ENCODE results near the gene SIGLECL1.
"Not testable (repeated sequence)": the region's sequence is repeated elsewhere in the genome, so short reads cannot be mapped to it uniquely, and the experiment has no call there.

Gene SIGLECL1

DNA sequence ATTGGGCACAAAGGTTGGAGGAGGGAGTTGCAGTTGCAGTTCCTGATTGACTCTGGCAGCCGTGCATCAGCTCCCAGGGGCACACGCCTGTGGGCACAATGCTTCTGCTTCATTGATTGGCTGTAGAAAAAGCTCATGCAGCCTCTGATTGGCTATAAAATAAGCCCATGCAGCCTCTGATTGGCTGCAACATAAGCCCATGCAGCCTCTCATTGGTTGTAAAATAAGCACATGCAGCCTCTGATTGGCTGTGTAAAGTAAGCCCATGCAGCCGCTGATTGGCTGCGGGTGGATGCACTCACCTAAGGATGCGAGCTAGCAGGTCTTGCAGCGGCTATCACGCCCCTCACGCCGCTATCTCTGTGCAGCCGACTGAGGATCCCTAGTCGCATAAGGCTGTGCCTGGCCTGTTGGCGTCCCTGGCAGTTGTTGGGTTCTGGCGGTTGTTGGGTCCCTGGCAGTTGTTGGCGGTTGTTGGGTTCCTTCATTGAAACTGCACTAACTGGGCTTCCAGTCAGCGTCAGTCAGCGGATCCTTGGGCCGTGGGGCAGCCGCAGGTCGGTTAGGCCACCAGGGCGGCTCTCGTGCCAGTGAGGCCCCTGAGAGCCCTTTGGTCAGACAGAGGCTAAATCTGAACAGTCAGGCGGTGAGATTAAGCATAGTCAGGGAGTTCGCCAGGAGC, at the start of gene SIGLECL1:
Gene SIGLECL1 (plus strand): TSS at position 295 of the 682 bp plus-strand sequence. CDS start 12,993 bp downstream, outside the sequence.
- no peak for DNase-seq (ENCODE audit: low read depth)

DNA sequence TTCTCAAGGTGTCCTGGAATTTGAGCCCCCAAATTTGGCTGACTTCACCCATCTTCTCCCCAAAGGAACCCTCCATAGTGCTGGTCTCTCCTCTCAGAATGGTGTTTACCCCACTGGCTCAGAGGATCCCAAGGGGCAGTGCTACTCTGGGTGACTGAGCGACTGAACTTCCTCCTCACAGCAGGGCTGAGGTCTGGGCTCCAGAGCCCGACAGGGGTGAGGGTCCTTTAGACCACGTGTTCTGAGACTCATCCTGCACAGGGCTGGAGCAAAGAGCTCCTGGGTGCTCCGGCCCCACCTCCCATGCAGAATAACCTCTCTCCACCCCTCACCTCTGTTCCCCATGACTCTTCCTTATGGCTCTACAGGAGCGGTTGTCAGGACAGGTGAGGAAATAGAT, 49.2 kb upstream of the SIGLECL1 start:
- DNase-seq (ENCODE audit: low read depth): no peak

DNA sequence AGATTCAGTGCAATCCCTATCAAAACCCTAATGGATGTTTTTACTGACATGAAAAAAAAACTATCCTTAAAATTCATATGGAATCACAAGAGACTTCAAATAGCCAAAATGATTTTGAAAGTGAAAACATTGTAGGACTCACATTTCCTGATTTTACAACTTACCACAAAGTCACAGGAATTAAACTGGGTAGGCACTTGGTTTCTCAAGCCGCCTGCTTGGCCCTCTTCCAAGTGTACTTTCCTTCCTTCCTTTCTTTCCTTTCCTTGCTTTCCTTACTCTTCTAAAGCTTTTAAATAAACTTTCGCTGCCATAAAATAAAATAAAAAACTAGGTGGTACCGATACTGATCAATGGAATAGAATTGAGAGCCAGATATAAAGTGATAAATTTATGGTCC, 47.0 kb upstream of the SIGLECL1 start:
- no peak for DNase-seq (ENCODE audit: low read depth)

GRCh38 chr19:51204321-51204720, 46.6 kb upstream of the SIGLECL1 start:
- no peak for DNase-seq (ENCODE audit: low read depth)

GRCh38 chr19:51207747-51208146, 43.1 kb upstream of the SIGLECL1 start:
- no peak for DNase-seq (ENCODE audit: low read depth)

GRCh38 chr19:51210191-51210784, 40.6 kb upstream of the SIGLECL1 start:
- no peak for DNase-seq (ENCODE audit: low read depth)

GRCh38 chr19:51210874-51211361, 40.0 kb upstream of the SIGLECL1 start:
- DNase-seq (ENCODE audit: low read depth): not testable (repeated sequence)

GRCh38 chr19:51211833-51212232, 39.0 kb upstream of the SIGLECL1 start:
- no peak for DNase-seq (ENCODE audit: low read depth)

GRCh38 chr19:51219307-51219706, 31.6 kb upstream of the SIGLECL1 start:
- DNase-seq (ENCODE audit: low read depth): no peak

- DNase-seq (ENCODE audit: low read depth): no peak
Observed at GRCh38 chr19:51219971-51220370, 30.9 kb upstream of the SIGLECL1 start.

GRCh38 chr19:51220996-51221395, 29.9 kb upstream of the SIGLECL1 start:
- no peak for DNase-seq (ENCODE audit: low read depth)

- DNase-seq (ENCODE audit: low read depth): no peak
Observed at GRCh38 chr19:51224163-51224641, 26.7 kb upstream of the SIGLECL1 start.

DNA sequence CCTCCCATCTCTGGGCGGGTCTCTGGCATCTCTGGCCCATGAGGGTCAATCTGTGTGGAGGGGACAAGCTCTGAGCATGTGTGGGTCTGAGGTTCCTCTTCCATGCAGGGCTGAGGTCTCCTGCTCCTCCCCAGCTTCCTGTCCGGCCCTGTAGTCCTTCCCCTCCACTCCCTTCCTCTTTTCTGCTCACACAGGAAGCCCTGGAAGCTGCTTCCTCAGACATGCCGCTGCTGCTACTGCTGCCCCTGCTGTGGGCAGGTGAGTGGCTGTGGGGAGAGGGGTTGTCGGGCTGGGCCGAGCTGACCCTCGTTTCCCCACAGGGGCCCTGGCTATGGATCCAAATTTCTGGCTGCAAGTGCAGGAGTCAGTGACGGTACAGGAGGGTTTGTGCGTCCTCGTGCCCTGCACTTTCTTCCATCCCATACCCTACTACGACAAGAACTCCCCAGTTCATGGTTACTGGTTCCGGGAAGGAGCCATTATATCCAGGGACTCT, 25.9 kb upstream of the SIGLECL1 start, which contains the start of gene CD33:
Gene CD33 (plus strand): TSS at position 183 of the 496 bp plus-strand sequence. CDS start 39 bp downstream, at position 222.
- DNase-seq (ENCODE audit: low read depth): not testable (repeated sequence)

GRCh38 chr19:51226067-51226466, 24.8 kb upstream of the SIGLECL1 start:
- DNase-seq (ENCODE audit: low read depth): no peak

GRCh38 chr19:51227326-51227725, 23.6 kb upstream of the SIGLECL1 start:
- DNase-seq (ENCODE audit: low read depth): no peak

- DNase-seq (ENCODE audit: low read depth): no peak
Observed at GRCh38 chr19:51227966-51228365, 22.9 kb upstream of the SIGLECL1 start.

- no peak for DNase-seq (ENCODE audit: low read depth)
Observed at GRCh38 chr19:51240866-51241265, 10.0 kb upstream of the SIGLECL1 start.

GRCh38 chr19:51242881-51243630, 7.8 kb upstream of the SIGLECL1 start:
- DNase-seq (ENCODE audit: low read depth): no peak

DNA sequence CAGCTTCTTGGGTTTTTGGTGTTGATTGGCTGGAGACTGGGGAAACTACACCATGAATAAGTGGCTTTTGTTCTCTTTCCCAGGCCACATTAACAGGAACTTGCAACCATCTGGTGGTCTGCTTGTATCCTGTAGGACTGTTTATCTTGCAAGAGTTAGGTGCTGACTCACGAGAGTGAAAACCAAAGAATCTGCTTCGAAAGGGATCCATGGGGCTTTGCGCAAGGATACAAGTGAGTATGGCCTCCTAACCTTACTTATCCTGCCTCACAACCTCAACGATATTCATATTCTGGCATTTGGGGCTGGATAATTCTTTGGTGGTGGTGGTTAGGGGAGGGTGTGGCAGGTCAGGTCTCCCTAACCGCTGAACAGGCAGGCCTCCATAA, 4.7 kb upstream of the SIGLECL1 start:
- no peak for DNase-seq (ENCODE audit: low read depth)

DNA sequence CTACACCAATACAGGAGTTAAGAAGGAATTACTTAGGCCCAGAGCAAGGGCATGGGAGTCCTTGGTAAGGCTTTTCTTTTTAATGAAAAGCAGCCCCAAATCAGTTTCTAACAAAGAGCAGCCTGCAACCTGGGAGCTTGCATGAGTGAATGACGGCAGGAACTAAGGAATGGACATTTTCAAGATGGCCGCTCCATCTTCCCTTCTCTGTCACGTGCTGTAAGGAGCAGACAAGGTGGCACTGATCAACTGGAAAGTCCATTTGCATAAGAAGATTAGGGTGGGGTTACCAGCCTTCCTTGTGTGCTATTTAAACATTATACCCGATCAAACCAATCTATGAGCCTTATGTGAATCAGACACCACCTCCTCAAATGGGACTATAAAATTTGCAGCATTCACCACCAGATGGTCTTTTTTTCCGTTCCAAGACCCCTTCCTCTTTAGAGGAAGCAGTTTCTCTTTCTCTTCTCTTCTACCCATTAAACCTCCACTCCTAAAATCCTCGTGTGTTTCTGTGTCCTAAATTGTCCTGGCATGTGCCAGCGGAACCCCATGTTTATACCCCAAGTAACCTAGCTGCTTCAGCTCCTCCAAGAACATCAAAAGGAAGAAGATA, 2.8 kb upstream of the SIGLECL1 start:
- DNase-seq (ENCODE audit: low read depth): no peak

- DNase-seq (ENCODE audit: low read depth): no peak
Observed at GRCh38 chr19:51251468-51251820, 564 bp downstream of the SIGLECL1 start.

All from stimulated activated CD8-positive, alpha-beta memory T cell treated with anti-CD3 and anti-CD28 coated beads, Interleukin-12 subunit alpha, Interleukin-12 subunit beta, amount 100 ng/mL, for 4 hours (primary cell).